Measurements from ENCODE around the gene FAM221A.
A peak's percentile ranks its signal among the peaks of the same experiment; 100 is the strongest.
"Not testable (repeated sequence)": the region's sequence is repeated elsewhere in the genome, so short reads cannot be mapped to it uniquely, and the experiment has no call there.

The FAM221A gene

DNA sequence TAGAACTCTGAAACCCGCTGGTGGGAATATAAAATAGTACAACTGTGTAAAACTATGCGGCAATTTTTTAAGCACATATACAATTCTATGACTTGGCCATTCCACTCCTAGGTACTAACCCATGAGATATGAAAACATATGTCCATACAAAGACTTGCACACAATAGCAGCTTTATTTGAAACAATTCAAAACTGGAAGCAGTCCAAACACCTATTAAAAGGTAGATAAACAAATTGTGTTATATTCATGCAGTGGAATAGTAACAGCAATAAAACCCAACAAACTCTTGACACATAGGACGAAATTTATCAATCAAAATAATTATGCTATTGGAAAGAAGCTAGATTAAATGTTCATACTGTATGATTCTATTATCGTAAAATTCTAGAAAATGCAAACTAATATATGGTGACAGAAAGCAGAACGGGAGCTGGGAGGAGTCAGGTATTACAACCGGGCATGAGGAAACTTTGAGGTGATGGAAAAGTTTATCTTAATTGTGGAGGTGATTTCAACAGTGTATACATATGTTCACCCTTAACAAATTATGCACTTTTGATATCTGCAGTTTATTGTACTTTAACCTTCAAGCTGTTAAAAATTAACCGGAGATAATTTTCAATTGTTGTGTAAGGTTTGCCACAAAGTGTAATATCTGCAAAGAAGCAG lies 29.2 kb downstream of the FAM221A start:
- no peak for DNase-seq (ENCODE audit: low spot score)

GRCh38 chr7:23710000-23710399 lies 30.0 kb downstream of the FAM221A start, which contains the start of gene STK31:
Gene STK31, plus strand, starts transcription at chr7:23710219. Its CDS starts 67 bp downstream, at chr7:23710286.
- no peak for DNase-seq (ENCODE audit: low spot score)

GRCh38 chr7:23712368-23713284 lies 32.6 kb downstream of the FAM221A start:
- peak; percentile 71 for DNase-seq (ENCODE audit: low spot score)

DNA sequence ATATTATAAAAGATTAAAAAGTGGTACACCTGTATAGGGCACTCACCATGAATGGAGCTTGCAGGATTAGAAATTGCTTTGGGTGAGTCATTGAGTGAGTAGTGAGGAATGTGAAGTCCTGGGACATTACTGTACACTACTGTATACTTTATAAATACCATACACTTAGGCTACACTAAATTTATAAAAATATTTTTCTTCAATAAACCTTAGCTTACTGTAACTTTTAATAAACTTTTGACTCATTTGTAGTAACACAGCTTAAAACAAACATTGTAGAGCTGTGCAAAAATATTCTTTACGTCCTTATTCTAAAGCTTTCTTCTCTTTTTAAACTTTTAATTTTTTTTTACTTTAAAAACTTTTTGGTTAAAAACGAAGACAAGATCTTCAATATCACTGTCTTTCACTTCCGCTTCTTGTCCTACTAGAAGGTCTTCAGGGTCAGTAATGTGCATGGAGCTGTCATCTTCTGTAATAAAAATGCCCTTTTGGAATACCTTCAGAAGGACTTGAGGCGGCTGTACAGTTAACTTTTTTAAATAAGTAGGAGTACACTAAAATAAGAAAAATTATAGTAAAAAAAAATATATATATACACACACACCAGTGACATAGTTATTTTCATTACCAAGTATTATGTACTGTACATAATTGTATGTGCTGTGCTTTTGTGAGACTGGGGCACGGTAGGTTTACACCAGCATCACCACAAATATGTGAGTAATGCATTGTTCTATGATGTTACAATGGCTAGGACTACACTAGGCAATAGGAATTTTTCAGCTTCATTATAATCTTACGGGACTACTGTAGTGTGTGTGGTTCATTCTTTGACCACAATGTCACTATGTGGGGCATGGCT lies 33.5 kb downstream of the FAM221A start:
- DNase-seq (ENCODE audit: low spot score), result no peak

- no peak for DNase-seq (ENCODE audit: low spot score)
Measured at GRCh38 chr7:23714150-23714464, 34.1 kb downstream of the FAM221A start.

DNA sequence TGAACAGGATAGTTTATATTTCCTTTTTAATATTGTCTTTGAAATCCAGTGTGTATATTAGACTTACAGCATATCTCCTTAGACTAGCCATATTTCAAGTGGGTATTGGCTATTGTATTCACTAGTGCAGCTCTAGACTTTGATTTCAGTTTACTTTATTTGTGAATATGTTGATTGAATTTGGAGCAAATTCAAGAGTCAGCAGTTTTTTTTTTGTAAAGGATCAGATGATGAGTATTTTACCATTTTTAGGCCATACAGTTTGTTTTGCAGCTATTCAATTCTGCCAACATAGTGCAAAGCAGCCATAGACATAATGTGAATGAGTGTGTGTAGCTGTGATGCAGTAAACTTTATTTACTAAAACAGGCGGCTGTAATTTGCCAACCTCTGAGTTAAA lies 34.6 kb downstream of the FAM221A start:
- DNase-seq (ENCODE audit: low spot score), result no peak

- DNase-seq (ENCODE audit: low spot score), result no peak
Measured at GRCh38 chr7:23715099-23715498, 35.1 kb downstream of the FAM221A start.

- DNase-seq (ENCODE audit: low spot score), result no peak
Measured at GRCh38 chr7:23717788-23718187, 37.8 kb downstream of the FAM221A start.

GRCh38 chr7:23721456-23721855 lies 41.5 kb downstream of the FAM221A start:
- no peak for DNase-seq (ENCODE audit: low spot score)

DNA sequence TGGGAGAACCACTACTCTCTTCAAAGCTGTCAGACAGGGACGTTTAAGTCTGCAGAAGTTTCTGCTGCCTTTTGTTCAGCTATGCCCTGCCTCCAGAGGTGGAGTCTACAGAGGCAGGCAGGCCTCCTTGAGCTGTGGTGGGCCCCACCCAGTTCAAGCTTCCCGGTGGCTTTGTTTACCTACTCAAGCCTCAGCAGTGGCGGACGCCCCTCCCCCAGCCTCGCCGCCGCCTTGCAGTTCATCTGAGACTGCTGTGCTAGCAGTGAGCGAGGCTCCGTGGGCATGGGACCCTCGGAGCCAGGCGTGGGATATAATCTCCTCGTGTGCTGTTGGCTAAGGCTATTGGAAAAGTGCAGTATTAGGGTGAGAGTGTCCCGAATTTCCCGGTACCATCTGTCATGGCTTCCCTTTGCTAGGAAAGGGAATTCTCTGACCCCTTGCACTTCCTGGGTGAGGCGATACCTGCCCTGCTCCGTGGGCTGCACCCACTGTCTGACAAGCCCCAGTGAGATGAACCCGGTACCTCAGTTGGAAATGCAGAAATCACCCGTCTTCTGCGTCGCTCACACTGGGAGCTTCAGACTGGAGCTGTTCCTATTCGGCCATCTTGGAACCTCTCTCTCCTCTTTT lies 42.7 kb downstream of the FAM221A start:
- not testable (repeated sequence) for DNase-seq (ENCODE audit: low spot score)

GRCh38 chr7:23724113-23724512 lies 44.1 kb downstream of the FAM221A start:
- not testable (repeated sequence) for DNase-seq (ENCODE audit: low spot score)

- DNase-seq (ENCODE audit: low spot score), result no peak
Measured at GRCh38 chr7:23742051-23742450, 62.1 kb downstream of the FAM221A start.

- DNase-seq (ENCODE audit: low spot score), result no peak
Measured at GRCh38 chr7:23743226-23743625, 63.2 kb downstream of the FAM221A start.

DNA sequence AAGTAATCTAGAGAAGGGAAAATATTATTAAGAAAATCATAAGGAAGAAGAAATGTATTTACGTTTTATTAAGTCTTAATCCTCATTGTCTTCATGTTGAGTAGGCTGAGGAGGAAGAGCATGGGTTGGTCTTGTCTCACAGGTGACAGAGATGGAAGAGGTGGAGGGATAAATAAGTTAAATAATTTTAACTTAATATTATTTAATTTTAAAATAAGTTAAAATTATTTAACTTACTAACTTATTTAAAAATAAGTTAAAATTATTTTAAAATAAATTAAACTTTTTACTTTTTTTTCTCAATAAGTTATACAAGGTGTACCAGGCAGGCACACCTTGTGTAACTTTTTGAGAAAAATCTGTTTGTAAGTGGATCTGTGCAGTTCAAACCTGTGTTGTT lies 66.6 kb downstream of the FAM221A start:
- DNase-seq (ENCODE audit: low spot score), result no peak

- DNase-seq (ENCODE audit: low spot score), result no peak
Measured at GRCh38 chr7:23751852-23752251, 71.9 kb downstream of the FAM221A start.

Measured in cerebellar cortex (tissue), 1 donor.